ENCODE data around the gene PNCK.
"Not testable (repeated sequence)": the region's sequence is repeated elsewhere in the genome, so short reads cannot be mapped to it uniquely, and the experiment has no call there.

Gene PNCK

GRCh38 chrX:153686711-153687110 is 13.1 kb upstream of the PNCK start:
- no peak for DNase-seq (ENCODE audit: low read depth in 2 of 2)

GRCh38 chrX:153685751-153686696 is 12.4 kb upstream of the PNCK start:
- DNase-seq (ENCODE audit: low read depth in 2 of 2) = no peak

- no peak for DNase-seq (ENCODE audit: low read depth in 2 of 2)
Measured at GRCh38 chrX:153685156-153685536, 11.5 kb upstream of the PNCK start.

GRCh38 chrX:153684467-153685155 is 11.0 kb upstream of the PNCK start:
- no peak for DNase-seq (ENCODE audit: low read depth in 2 of 2)

- DNase-seq (ENCODE audit: low read depth in 2 of 2) = not testable (repeated sequence)
Measured at GRCh38 chrX:153683486-153683885, 9.9 kb upstream of the PNCK start.

GRCh38 chrX:153681175-153681574 is 7.6 kb upstream of the PNCK start:
- no peak for DNase-seq (ENCODE audit: low read depth in 2 of 2)

GRCh38 chrX:153674219-153674851 is 722 bp upstream of the PNCK start:
- no peak for DNase-seq (ENCODE audit: low read depth in 2 of 2)

GRCh38 chrX:153672531-153673427 is 834 bp downstream of the PNCK start:
- no peak for DNase-seq (ENCODE audit: low read depth in 2 of 2)

- no peak for DNase-seq (ENCODE audit: low read depth in 2 of 2)
Measured at GRCh38 chrX:153671589-153672530, 1.8 kb downstream of the PNCK start.

- no peak for DNase-seq (ENCODE audit: low read depth in 2 of 2)
Measured at GRCh38 chrX:153670748-153671588, 2.6 kb downstream of the PNCK start.

- DNase-seq (ENCODE audit: low read depth in 2 of 2) = no peak
Measured at GRCh38 chrX:153669901-153670731, 3.5 kb downstream of the PNCK start.

GRCh38 chrX:153669174-153669890 is 4.3 kb downstream of the PNCK start:
- peak in 1 of 2 donors; percentile 53 for DNase-seq (ENCODE audit: low read depth in 2 of 2)

GRCh38 chrX:153668423-153669173 is 5.0 kb downstream of the PNCK start:
- no peak for DNase-seq (ENCODE audit: low read depth in 2 of 2)

GRCh38 chrX:153667956-153668396 is 5.6 kb downstream of the PNCK start:
- DNase-seq (ENCODE audit: low read depth in 2 of 2) = peak; percentile 75 to 77

GRCh38 chrX:153667281-153667955 is 6.2 kb downstream of the PNCK start:
- DNase-seq (ENCODE audit: low read depth in 2 of 2) = no peak

GRCh38 chrX:153665726-153666306 is 7.8 kb downstream of the PNCK start:
- no peak for DNase-seq (ENCODE audit: low read depth in 2 of 2)
